Measurements from ENCODE around the gene MYH11. TPM values are rescaled to one million over a fixed set of nuclear protein-coding genes. Genes with fewer than 3 reads are reported as not detected.

Gene MYH11
- total RNA-seq, 6 experiments from 2014 or later: 1.5 to 3.9 (median 2.7) TPM

DNA sequence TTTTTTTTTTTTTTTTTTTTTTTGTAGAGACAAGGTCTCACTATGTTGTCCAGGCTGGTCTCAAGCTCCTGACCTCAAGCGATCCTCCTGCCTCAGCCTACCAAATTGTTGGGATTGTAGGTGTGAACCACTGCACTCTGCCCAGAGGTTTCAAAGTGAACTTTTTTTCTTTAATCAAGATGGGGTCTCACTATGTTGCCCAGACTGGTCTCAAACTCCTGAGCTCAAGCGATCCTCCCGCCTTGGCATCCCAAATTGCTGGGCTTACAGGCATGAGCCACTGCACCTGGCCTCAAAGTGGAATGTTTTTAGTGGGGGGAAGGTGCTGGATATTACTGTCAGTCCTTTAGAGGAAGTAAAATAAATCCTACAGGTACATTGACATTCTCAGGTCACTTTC is 43.5 kb upstream of the MYH11 start:
- Histone ChIP-seq H3K27me3 (no peaks in the 10 kb centered on the region), H3K4me3 (no peak overlapping the region), H3K36me3 (no peaks in the 10 kb centered on the region), H3K27ac (no peak overlapping the region), H3K9me3 (no peaks in the 10 kb centered on the region), H3K4me1 (no peaks in the 10 kb centered on the region)
- TF ChIP-seq, protein P1, sequence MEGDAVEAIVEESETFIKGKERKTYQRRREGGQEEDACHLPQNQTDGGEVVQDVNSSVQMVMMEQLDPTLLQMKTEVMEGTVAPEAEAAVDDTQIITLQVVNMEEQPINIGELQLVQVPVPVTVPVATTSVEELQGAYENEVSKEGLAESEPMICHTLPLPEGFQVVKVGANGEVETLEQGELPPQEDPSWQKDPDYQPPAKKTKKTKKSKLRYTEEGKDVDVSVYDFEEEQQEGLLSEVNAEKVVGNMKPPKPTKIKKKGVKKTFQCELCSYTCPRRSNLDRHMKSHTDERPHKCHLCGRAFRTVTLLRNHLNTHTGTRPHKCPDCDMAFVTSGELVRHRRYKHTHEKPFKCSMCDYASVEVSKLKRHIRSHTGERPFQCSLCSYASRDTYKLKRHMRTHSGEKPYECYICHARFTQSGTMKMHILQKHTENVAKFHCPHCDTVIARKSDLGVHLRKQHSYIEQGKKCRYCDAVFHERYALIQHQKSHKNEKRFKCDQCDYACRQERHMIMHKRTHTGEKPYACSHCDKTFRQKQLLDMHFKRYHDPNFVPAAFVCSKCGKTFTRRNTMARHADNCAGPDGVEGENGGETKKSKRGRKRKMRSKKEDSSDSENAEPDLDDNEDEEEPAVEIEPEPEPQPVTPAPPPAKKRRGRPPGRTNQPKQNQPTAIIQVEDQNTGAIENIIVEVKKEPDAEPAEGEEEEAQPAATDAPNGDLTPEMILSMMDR (IDR thresholded peaks at IDR 0.05): no peak
- TF ChIP-seq POLR2A (IDR thresholded peaks at IDR 0.05): no peak
- 57% methylated on average over 2 of the region's 3 CpGs for WGBS (ENCODE audit: insufficient coverage, low coverage, low lambda C conversion rate, missing lambda C conversion rate)
- ATAC-seq: no peak
- no peak for DNase-seq
- intact Hi-C loops (cut with DNase I): no loop called here

GRCh38 chr16:15899538-15900100 is 42.8 kb upstream of the MYH11 start:
- Histone ChIP-seq H3K27ac (no peak overlapping the region), H3K36me3 (no peaks in the 10 kb centered on the region), H3K4me3 (no peak overlapping the region), H3K9me3 (no peaks in the 10 kb centered on the region), H3K4me1 (no peaks in the 10 kb centered on the region), H3K27me3 (no peaks in the 10 kb centered on the region)
- ATAC-seq: peak in 3 of 4 donors; percentile 23 to 53 (median 34)
- TF ChIP-seq, protein P1 (IDR thresholded peaks at IDR 0.05): no peak
- no peak for TF ChIP-seq POLR2A (IDR thresholded peaks at IDR 0.05)
- no peak for DNase-seq
- intact Hi-C loops (cut with DNase I): no loop called here
- WGBS (ENCODE audit: insufficient coverage, low coverage, low lambda C conversion rate, missing lambda C conversion rate): 52% methylated on average over 9 of the region's 9 CpGs

DNA sequence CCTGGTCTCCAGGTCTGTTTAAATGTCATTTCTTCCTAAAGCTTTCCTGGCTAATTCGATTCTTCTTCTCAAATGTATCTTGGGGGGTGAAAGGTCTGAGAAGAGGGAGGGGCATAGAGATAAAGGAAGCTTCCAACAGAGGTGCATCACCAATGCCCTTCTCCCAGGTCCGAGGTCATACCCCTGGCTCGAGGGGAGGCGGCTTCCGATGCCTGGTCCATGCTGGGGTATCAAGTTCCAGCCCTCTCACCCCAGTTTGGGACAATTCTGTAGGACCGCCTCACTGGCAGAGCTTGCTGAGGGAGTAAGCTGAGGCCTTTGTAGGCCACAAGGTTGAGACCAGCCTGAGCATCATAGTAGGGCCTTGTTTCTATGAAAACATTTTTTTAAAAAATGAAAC is 41.8 kb upstream of the MYH11 start:
- Histone ChIP-seq H3K9me3 (no peaks in the 10 kb centered on the region), H3K36me3 (no peaks in the 10 kb centered on the region), H3K27me3 (no peaks in the 10 kb centered on the region), H3K4me3 (no peak overlapping the region), H3K4me1 (no peaks in the 10 kb centered on the region), H3K27ac (no peak overlapping the region)
- ATAC-seq: no peak
- DNase-seq: no peak
- 47% methylated on average over 3 of the region's 6 CpGs for WGBS (ENCODE audit: insufficient coverage, low coverage, low lambda C conversion rate, missing lambda C conversion rate)
- intact Hi-C loops (cut with DNase I): no loop called here
- no peak for TF ChIP-seq POLR2A (IDR thresholded peaks at IDR 0.05)
- TF ChIP-seq, protein P1 (IDR thresholded peaks at IDR 0.05): no peak

DNA sequence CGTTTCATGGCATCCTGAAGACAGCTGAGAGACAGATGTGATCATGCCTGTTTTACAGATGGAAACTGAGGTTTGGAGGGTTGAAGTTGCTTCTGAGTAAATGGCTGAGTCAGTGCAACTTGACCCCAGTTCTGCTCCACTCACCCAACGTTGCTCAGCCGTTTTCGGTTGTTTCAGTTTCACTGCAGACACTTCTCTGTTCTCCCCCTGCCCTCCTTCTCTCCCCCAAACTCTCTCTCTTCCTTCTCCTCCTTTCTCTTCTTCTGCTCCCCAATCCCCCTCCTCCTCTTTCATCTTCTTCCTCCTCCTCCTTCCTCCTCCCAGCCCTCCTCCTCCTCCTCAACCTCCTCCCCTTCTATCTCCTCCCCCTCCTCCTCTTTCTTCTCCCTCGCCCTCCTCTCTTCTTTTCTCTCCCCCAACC is 41.0 kb upstream of the MYH11 start:
- 33% methylated on average over 5 of the region's 5 CpGs for WGBS (ENCODE audit: insufficient coverage, low coverage, low lambda C conversion rate, missing lambda C conversion rate)
- no peaks in the 10 kb centered on the region for H3K27me3 ChIP-seq
- ATAC-seq: peak in 3 of 4 donors; percentile 33 to 61 (median 36)
- no peak overlapping the region for H3K4me3 ChIP-seq
- intact Hi-C loops (cut with DNase I): no loop called here
- H3K27ac ChIP-seq: no peak overlapping the region
- DNase-seq: no peak
- TF ChIP-seq, protein P1 (IDR thresholded peaks at IDR 0.05): no peak
- no peak for TF ChIP-seq POLR2A (IDR thresholded peaks at IDR 0.05)
- H3K36me3 ChIP-seq: no peaks in the 10 kb centered on the region
- no peaks in the 10 kb centered on the region for H3K9me3 ChIP-seq
- H3K4me1 ChIP-seq: no peaks in the 10 kb centered on the region
